SK-N-MC (cell line): Measurements from ENCODE around the gene TIAM1.

ENCODE experiments used
- EZH2 ChIP-seq: fragments of 200-600 bp; sonication (generic); IDR thresholded peaks from one replicate; pipeline ENCODE4 v1.6.1; 2017; ENCODE audit warnings: antibody characterized with exemption
- FOXP2 ChIP-seq: optimal IDR thresholded peaks from 2 replicates; pipeline ENCODE3; 2011; ENCODE audit warnings: mild to moderate bottlenecking, moderate library complexity; ENCODE audit not compliant: insufficient read depth; ENCODE audit errors: extremely low read length, control extremely low read depth
- POLR2AphosphoS5 ChIP-seq: IDR thresholded peaks from 2 replicates; pipeline ENCODE4 v1.6.1; 2012; ENCODE audit warnings: mild to moderate bottlenecking, low read depth, low read length, borderline replicate concordance

GRCh38 chr21:31088474-31088751 lies 255.6 kb downstream of the TIAM1 start:
- TF ChIP-seq POLR2AphosphoS5 (no peak), EZH2 (no peak), FOXP2 (no peak)
